ENCODE results near the gene CD74.
A peak's percentile ranks its signal among the peaks of the same experiment; 100 is the strongest.

CD74 gene

GRCh38 chr5:150398722-150399523 is 13.8 kb downstream of the CD74 start:
- DNase-seq, result peak; percentile 65
- Histone ChIP-seq H3K4me3 (ENCODE audit: low read length) (no peak overlapping the region), H3K9ac (ENCODE audit: low read length) (no peak overlapping the region), H2AK5ac (ENCODE audit: low read length) (no peak overlapping the region), H3K27ac (ENCODE audit: low read depth, low read length) (no peak overlapping the region), H3K27me3 (ENCODE audit: insufficient read depth, low read length, poor library complexity) (no peaks in the 10 kb centered on the region), H3K18ac (ENCODE audit: low read length) (no peak overlapping the region), H4K8ac (ENCODE audit: low read depth, low read length) (no peak overlapping the region), H3K4me1 (ENCODE audit: control insufficient read depth, low read depth, low read length) (no peaks in the 10 kb centered on the region), H2BK120ac (ENCODE audit: low read depth, low read length) (no peak overlapping the region), H3K23ac (ENCODE audit: low read length) (no peak overlapping the region), H3K56ac (ENCODE audit: low read length) (no peak overlapping the region), H3K79me1 (ENCODE audit: low read length) (no peaks in the 10 kb centered on the region), H3K4ac (ENCODE audit: low read depth, low read length) (no peak overlapping the region), H2BK5ac (ENCODE audit: low read length) (no peak overlapping the region), H3K36me3 (ENCODE audit: control insufficient read depth, insufficient read depth, low read length) (peaks cover 28% of the 10 kb centered on the region), H2BK15ac (replicated peaks; ENCODE audit: low read depth) (no peak overlapping the region), H3K79me2 (ENCODE audit: control insufficient read depth, insufficient read depth, low read length) (no peaks in the 10 kb centered on the region), H4K5ac (ENCODE audit: low read length) (no peak overlapping the region), H3K4me2 (ENCODE audit: low read length) (no peak overlapping the region)
- WGBS (ENCODE audit: extremely low coverage, insufficient coverage, low lambda C conversion rate), result no CpG with 5 or more reads among the region's 12 CpGs

GRCh38 chr5:150397782-150398721 is 14.7 kb downstream of the CD74 start:
- Histone ChIP-seq H2BK5ac (ENCODE audit: low read length) (no peak overlapping the region), H3K79me2 (ENCODE audit: control insufficient read depth, insufficient read depth, low read length) (no peaks in the 10 kb centered on the region), H3K23ac (ENCODE audit: low read length) (no peak overlapping the region), H3K27me3 (ENCODE audit: insufficient read depth, low read length, poor library complexity) (no peaks in the 10 kb centered on the region), H3K56ac (ENCODE audit: low read length) (no peak overlapping the region), H2BK120ac (ENCODE audit: low read depth, low read length) (no peak overlapping the region), H2BK15ac (replicated peaks; ENCODE audit: low read depth) (no peak overlapping the region), H4K8ac (ENCODE audit: low read depth, low read length) (no peak overlapping the region), H3K27ac (ENCODE audit: low read depth, low read length) (no peak overlapping the region), H3K79me1 (ENCODE audit: low read length) (no peaks in the 10 kb centered on the region), H3K9ac (ENCODE audit: low read length) (no peak overlapping the region), H3K4me3 (ENCODE audit: low read length) (no peak overlapping the region), H3K4me2 (ENCODE audit: low read length) (no peak overlapping the region), H3K18ac (ENCODE audit: low read length) (no peak overlapping the region), H3K36me3 (ENCODE audit: control insufficient read depth, insufficient read depth, low read length) (peaks cover 26% of the 10 kb centered on the region), H3K4ac (ENCODE audit: low read depth, low read length) (no peak overlapping the region), H4K5ac (ENCODE audit: low read length) (no peak overlapping the region), H2AK5ac (ENCODE audit: low read length) (no peak overlapping the region), H3K4me1 (ENCODE audit: control insufficient read depth, low read depth, low read length) (no peaks in the 10 kb centered on the region)
- no peak for DNase-seq
- no CpG with 5 or more reads among the region's 13 CpGs for WGBS (ENCODE audit: extremely low coverage, insufficient coverage, low lambda C conversion rate)

- Histone ChIP-seq H3K4me3 (ENCODE audit: low read length) (no peak overlapping the region), H4K5ac (ENCODE audit: low read length) (no peak overlapping the region), H3K79me1 (ENCODE audit: low read length) (no peaks in the 10 kb centered on the region), H3K18ac (ENCODE audit: low read length) (no peak overlapping the region), H3K9ac (ENCODE audit: low read length) (no peak overlapping the region), H2BK120ac (ENCODE audit: low read depth, low read length) (no peak overlapping the region), H2BK15ac (replicated peaks; ENCODE audit: low read depth) (no peak overlapping the region), H3K56ac (ENCODE audit: low read length) (no peak overlapping the region), H3K27ac (ENCODE audit: low read depth, low read length) (no peak overlapping the region), H3K79me2 (ENCODE audit: control insufficient read depth, insufficient read depth, low read length) (no peaks in the 10 kb centered on the region), H2AK5ac (ENCODE audit: low read length) (no peak overlapping the region), H3K36me3 (ENCODE audit: control insufficient read depth, insufficient read depth, low read length) (peaks cover 29% of the 10 kb centered on the region), H3K4me2 (ENCODE audit: low read length) (no peak overlapping the region), H2BK5ac (ENCODE audit: low read length) (no peak overlapping the region), H4K8ac (ENCODE audit: low read depth, low read length) (no peak overlapping the region), H3K4me1 (ENCODE audit: control insufficient read depth, low read depth, low read length) (no peaks in the 10 kb centered on the region), H3K4ac (ENCODE audit: low read depth, low read length) (no peak overlapping the region), H3K23ac (ENCODE audit: low read length) (no peak overlapping the region), H3K27me3 (ENCODE audit: insufficient read depth, low read length, poor library complexity) (no peaks in the 10 kb centered on the region)
- no peak for DNase-seq
- WGBS (ENCODE audit: extremely low coverage, insufficient coverage, low lambda C conversion rate), result no CpG with 5 or more reads among the region's 14 CpGs
These were observed 15.4 kb downstream of the CD74 start for GRCh38 chr5:150397146-150397781.

GRCh38 chr5:150396267-150396666 is 16.4 kb downstream of the CD74 start:
- no peak overlapping the region for H3K4me3 ChIP-seq (ENCODE audit: low read length)
- H3K27ac ChIP-seq (ENCODE audit: low read depth, low read length), result no peak overlapping the region
- no peak overlapping the region for H2BK15ac ChIP-seq (replicated peaks; ENCODE audit: low read depth)
- H3K23ac ChIP-seq (ENCODE audit: low read length), result no peak overlapping the region
- H2BK5ac ChIP-seq (ENCODE audit: low read length), result no peak overlapping the region
- H2BK120ac ChIP-seq (ENCODE audit: low read depth, low read length), result no peak overlapping the region
- H3K56ac ChIP-seq (ENCODE audit: low read length), result no peak overlapping the region
- no peak overlapping the region for H3K4ac ChIP-seq (ENCODE audit: low read depth, low read length)
- H3K4me2 ChIP-seq (ENCODE audit: low read length), result no peak overlapping the region
- no peak overlapping the region for H3K18ac ChIP-seq (ENCODE audit: low read length)
- no peak for DNase-seq
- no peaks in the 10 kb centered on the region for H3K27me3 ChIP-seq (ENCODE audit: insufficient read depth, low read length, poor library complexity)
- WGBS (ENCODE audit: extremely low coverage, insufficient coverage, low lambda C conversion rate), result no CpG with 5 or more reads among the region's 7 CpGs
- no peak overlapping the region for H4K8ac ChIP-seq (ENCODE audit: low read depth, low read length)
- H3K36me3 ChIP-seq (ENCODE audit: control insufficient read depth, insufficient read depth, low read length), result peaks cover 39% of the 10 kb centered on the region
- H3K4me1 ChIP-seq (ENCODE audit: control insufficient read depth, low read depth, low read length), result no peaks in the 10 kb centered on the region
- no peak overlapping the region for H3K9ac ChIP-seq (ENCODE audit: low read length)
- no peak overlapping the region for H4K5ac ChIP-seq (ENCODE audit: low read length)
- no peak overlapping the region for H2AK5ac ChIP-seq (ENCODE audit: low read length)
- no peaks in the 10 kb centered on the region for H3K79me2 ChIP-seq (ENCODE audit: control insufficient read depth, insufficient read depth, low read length)
- H3K79me1 ChIP-seq (ENCODE audit: low read length), result no peaks in the 10 kb centered on the region

GRCh38 chr5:150395688-150395975 is 17.1 kb downstream of the CD74 start:
- Histone ChIP-seq H3K27me3 (ENCODE audit: insufficient read depth, low read length, poor library complexity) (no peaks in the 10 kb centered on the region), H3K27ac (ENCODE audit: low read depth, low read length) (no peak overlapping the region), H3K79me2 (ENCODE audit: control insufficient read depth, insufficient read depth, low read length) (no peaks in the 10 kb centered on the region), H4K8ac (ENCODE audit: low read depth, low read length) (no peak overlapping the region), H4K5ac (ENCODE audit: low read length) (no peak overlapping the region), H2BK15ac (replicated peaks; ENCODE audit: low read depth) (no peak overlapping the region), H3K4ac (ENCODE audit: low read depth, low read length) (no peak overlapping the region), H3K4me3 (ENCODE audit: low read length) (no peak overlapping the region), H3K23ac (ENCODE audit: low read length) (no peak overlapping the region), H2BK120ac (ENCODE audit: low read depth, low read length) (no peak overlapping the region), H2AK5ac (ENCODE audit: low read length) (no peak overlapping the region), H3K18ac (ENCODE audit: low read length) (no peak overlapping the region), H3K4me1 (ENCODE audit: control insufficient read depth, low read depth, low read length) (no peaks in the 10 kb centered on the region), H3K36me3 (ENCODE audit: control insufficient read depth, insufficient read depth, low read length) (peaks cover 41% of the 10 kb centered on the region), H3K79me1 (ENCODE audit: low read length) (no peaks in the 10 kb centered on the region), H3K4me2 (ENCODE audit: low read length) (no peak overlapping the region), H3K9ac (ENCODE audit: low read length) (no peak overlapping the region), H2BK5ac (ENCODE audit: low read length) (no peak overlapping the region), H3K56ac (ENCODE audit: low read length) (no peak overlapping the region)
- no peak for DNase-seq
- whole genome bisulfite sequencing (ENCODE audit: extremely low coverage, insufficient coverage, low lambda C conversion rate), result no CpG with 5 or more reads among the region's 2 CpGs

Data from mesendoderm (in vitro differentiated cells).